Neuronal stem cell (in vitro differentiated cells): ENCODE data around the gene PPIL6.

Experiments
- DNase-seq: peaks from one replicate; pipeline ENCODE4 v3.0.0-alpha.2; 2013; ENCODE audit warnings: low spot score
- H2AFZ ChIP-seq: one replicate; pipeline ENCODE4 v1.6.1; 2013; ENCODE audit warnings: mild to moderate bottlenecking, low read length, inconsistent platforms
- H2AK5ac ChIP-seq: 2 replicates; pipeline ENCODE4 v1.6.1; 2013; ENCODE audit warnings: low read depth, mild to moderate bottlenecking, inconsistent platforms, low read length, moderate library complexity, mixed read lengths
- H2BK120ac ChIP-seq: 2 replicates; pipeline ENCODE4 v1.6.1; 2013; ENCODE audit warnings: low read depth, mild to moderate bottlenecking, inconsistent platforms, low read length, moderate library complexity, mixed read lengths
- H2BK12ac ChIP-seq: one replicate; pipeline ENCODE4 v1.6.1; 2013; ENCODE audit warnings: low read length, inconsistent platforms
- H2BK15ac ChIP-seq: 2 replicates; pipeline ENCODE4 v1.6.1; 2013; ENCODE audit warnings: mild to moderate bottlenecking, low read length, inconsistent platforms, mixed read lengths
- H2BK5ac ChIP-seq: one replicate; pipeline ENCODE4 v1.6.1; 2013; ENCODE audit warnings: inconsistent platforms, mild to moderate bottlenecking, low read length, moderate library complexity
- H3K14ac ChIP-seq: one replicate; pipeline ENCODE4 v1.6.1; 2013; ENCODE audit warnings: low read length, inconsistent platforms
- H3K18ac ChIP-seq: 2 replicates; pipeline ENCODE4 v1.6.1; 2013; ENCODE audit warnings: low read length, inconsistent platforms
- H3K23ac ChIP-seq: 2 replicates; pipeline ENCODE4 v1.6.1; 2013; ENCODE audit warnings: low read depth, mild to moderate bottlenecking, mixed read lengths, low read length, inconsistent platforms; ENCODE audit not compliant: poor library complexity
- H3K27ac ChIP-seq: replicated peaks from 3 replicates; pipeline ENCODE4 v1.5.1; 2013; ENCODE audit warnings: low read length, inconsistent platforms
- H3K27me3 ChIP-seq, 3 experiments: 2 replicates each; pipeline ENCODE4 v1.6.1; 2013; ENCODE audit warnings: low read length in 3 of 3, mild to moderate bottlenecking in 2 of 3, inconsistent platforms in 1 of 3, low read depth in 1 of 3, mixed read lengths in 1 of 3, moderate library complexity in 1 of 3; ENCODE audit not compliant: control insufficient read depth in 3 of 3, insufficient read depth in 3 of 3
- H3K36me3 ChIP-seq, 2 donors: replicated peaks in 1 of 2; 2 replicates each; pipeline ENCODE4 v1.6.1; 2013; ENCODE audit warnings: low read length in 2 of 2; ENCODE audit not compliant: control insufficient read depth in 2 of 2, insufficient read depth in 2 of 2
- H3K4ac ChIP-seq: 2 replicates; pipeline ENCODE4 v1.6.1; 2013; ENCODE audit warnings: inconsistent platforms, mild to moderate bottlenecking, low read length, moderate library complexity
- H3K4me1 ChIP-seq, 2 donors: 1 replicate in 1 of 2; 2 replicates in 1 of 2; pipeline ENCODE4 v1.6.1; 2013; ENCODE audit warnings: low read length in 2 of 2, low read depth in 1 of 2; ENCODE audit not compliant: control insufficient read depth in 2 of 2, insufficient read depth in 1 of 2
- H3K4me2 ChIP-seq: one replicate; pipeline ENCODE4 v1.6.1; 2013; ENCODE audit warnings: mild to moderate bottlenecking, low read length, inconsistent platforms; ENCODE audit not compliant: insufficient read depth, poor library complexity, severe bottlenecking
- H3K4me3 ChIP-seq, 2 donors: 2 replicates each; pipeline ENCODE4 v1.5.1; 2013; ENCODE audit warnings: low read length in 2 of 2, mild to moderate bottlenecking in 2 of 2, inconsistent platforms in 1 of 2, moderate library complexity in 1 of 2
- H3K79me1 ChIP-seq: one replicate; pipeline ENCODE4 v1.6.1; 2013; ENCODE audit warnings: low read depth, mild to moderate bottlenecking, inconsistent platforms, low read length, moderate library complexity
- H3K9ac ChIP-seq: one replicate; pipeline ENCODE4 v1.6.1; 2013; ENCODE audit warnings: mild to moderate bottlenecking, low read depth, low read length, inconsistent platforms; ENCODE audit not compliant: poor library complexity
- H3K9me3 ChIP-seq, 2 donors: replicated peaks in 1 of 2; 2 replicates each; pipeline versions ENCODE3 to v1.6.1; 2013; ENCODE audit warnings: low read length in 2 of 2, mild to moderate bottlenecking in 2 of 2, inconsistent platforms in 1 of 2, low read depth in 1 of 2, mixed read lengths in 1 of 2, moderate library complexity in 1 of 2; ENCODE audit not compliant: control insufficient read depth in 2 of 2, insufficient read depth in 1 of 2
- H4K8ac ChIP-seq: one replicate; pipeline ENCODE4 v1.6.1; 2013; ENCODE audit warnings: low read depth, mild to moderate bottlenecking, inconsistent platforms, low read length, moderate library complexity
- H4K91ac ChIP-seq: one replicate; pipeline ENCODE4 v1.6.1; 2013; ENCODE audit warnings: low read length, low read depth, mild to moderate bottlenecking, inconsistent platforms; ENCODE audit not compliant: poor library complexity
- WGBS, 2 donors: extraction: QIAGEN DNeasy Blood & Tissue Kit; methylation state at CpG; one replicate each; pipeline ENCODE4 v1.1.7; 2013; ENCODE audit warnings: missing lambda C conversion rate in 2 of 2, mixed read lengths in 1 of 2; ENCODE audit not compliant: insufficient read length in 2 of 2, insufficient replicate concordance in 1 of 2; ENCODE audit errors: extremely low coverage in 2 of 2; 5-methylcytosine and 5-hydroxymethylcytosine counted together

The PPIL6 gene

GRCh38 chr6:109471105-109471810 lies 30.8 kb upstream of the PPIL6 start:
- H3K36me3 ChIP-seq, result peaks cover 49 to 98% of the 10 kb centered on the region in 2 donors
- no peak overlapping the region for H3K4me3 ChIP-seq
- no peak overlapping the region for H4K91ac ChIP-seq
- no peak overlapping the region for H2BK5ac ChIP-seq
- no peak overlapping the region for H2BK12ac ChIP-seq
- no peak overlapping the region for H4K8ac ChIP-seq
- no peak overlapping the region for H2AK5ac ChIP-seq
- H3K27me3 ChIP-seq, result no peaks in the 10 kb centered on the region
- no peak overlapping the region for H2AFZ ChIP-seq
- H3K23ac ChIP-seq, result no peak overlapping the region
- no peak overlapping the region for H2BK15ac ChIP-seq
- H3K4me2 ChIP-seq, result no peak overlapping the region
- no peak overlapping the region for H3K18ac ChIP-seq
- H3K9me3 ChIP-seq, result no peaks in the 10 kb centered on the region
- H3K4ac ChIP-seq, result no peak overlapping the region
- WGBS, 2 donors, result no CpG with 5 or more reads among the region's 5 CpGs
- no peak overlapping the region for H2BK120ac ChIP-seq
- no peak overlapping the region for H3K27ac ChIP-seq
- H3K79me1 ChIP-seq, result peaks cover 5% of the 10 kb centered on the region
- no peak overlapping the region for H3K9ac ChIP-seq
- no peak overlapping the region for H3K14ac ChIP-seq
- H3K4me1 ChIP-seq, result no peaks in the 10 kb centered on the region
- no peak for DNase-seq

GRCh38 chr6:109469591-109470189 lies 29.3 kb upstream of the PPIL6 start:
- no peak overlapping the region for H2AFZ ChIP-seq
- H2BK120ac ChIP-seq, result no peak overlapping the region
- no peaks in the 10 kb centered on the region for H3K9me3 ChIP-seq
- no peak overlapping the region for H3K4me3 ChIP-seq
- H3K18ac ChIP-seq, result no peak overlapping the region
- H3K9ac ChIP-seq, result no peak overlapping the region
- no peak overlapping the region for H2BK5ac ChIP-seq
- no peak overlapping the region for H2BK12ac ChIP-seq
- H3K27ac ChIP-seq, result no peak overlapping the region
- H3K23ac ChIP-seq, result no peak overlapping the region
- no peak overlapping the region for H2AK5ac ChIP-seq
- no peaks in the 10 kb centered on the region for H3K27me3 ChIP-seq
- H3K4me1 ChIP-seq, result no peaks in the 10 kb centered on the region
- H3K4me2 ChIP-seq, result no peak overlapping the region
- peaks cover 50 to 98% of the 10 kb centered on the region in 2 donors for H3K36me3 ChIP-seq
- H2BK15ac ChIP-seq, result no peak overlapping the region
- no peak overlapping the region for H3K4ac ChIP-seq
- no peak overlapping the region for H4K91ac ChIP-seq
- H3K14ac ChIP-seq, result no peak overlapping the region
- H4K8ac ChIP-seq, result no peak overlapping the region
- DNase-seq, result no peak
- peaks cover 5% of the 10 kb centered on the region for H3K79me1 ChIP-seq
- WGBS, 2 donors, result no CpG with 5 or more reads among the region's 5 CpGs

GRCh38 chr6:109467696-109468095 lies 27.3 kb upstream of the PPIL6 start:
- Histone ChIP-seq H4K8ac (no peak overlapping the region), H3K79me1 (peaks cover 5% of the 10 kb centered on the region), H2BK12ac (no peak overlapping the region), H2BK15ac (no peak overlapping the region), H3K14ac (no peak overlapping the region), H2BK5ac (no peak overlapping the region), H3K4me2 (no peak overlapping the region), H3K9me3 (no peaks in the 10 kb centered on the region), H2AFZ (no peak overlapping the region), H3K36me3 (peaks cover 44 to 100% of the 10 kb centered on the region in 2 donors), H3K4me1 (no peaks in the 10 kb centered on the region), H3K18ac (no peak overlapping the region), H4K91ac (no peak overlapping the region), H3K27ac (no peak overlapping the region), H2AK5ac (no peak overlapping the region), H3K27me3 (no peaks in the 10 kb centered on the region), H3K23ac (no peak overlapping the region), H2BK120ac (no peak overlapping the region), H3K9ac (no peak overlapping the region), H3K4ac (no peak overlapping the region), H3K4me3 (no peak overlapping the region)
- 100% methylated on average over 1 of the region's 6 CpGs; no CpG with 5 or more reads in 1 of the 2 donors for WGBS, 2 donors
- DNase-seq, result no peak

- Histone ChIP-seq H3K23ac (no peak overlapping the region), H3K9ac (no peak overlapping the region), H3K36me3 (peaks cover 35 to 100% of the 10 kb centered on the region in 2 donors), H3K14ac (no peak overlapping the region), H3K18ac (no peak overlapping the region), H2BK120ac (no peak overlapping the region), H3K4me1 (no peaks in the 10 kb centered on the region), H3K27me3 (no peaks in the 10 kb centered on the region), H3K27ac (no peak overlapping the region), H3K4ac (no peak overlapping the region), H3K4me3 (no peak overlapping the region), H2BK12ac (no peak overlapping the region), H4K91ac (no peak overlapping the region), H3K79me1 (peaks cover 5% of the 10 kb centered on the region), H3K9me3 (peaks cover 0 to 3% of the 10 kb centered on the region in 2 donors), H2AK5ac (no peak overlapping the region), H4K8ac (no peak overlapping the region), H2AFZ (no peak overlapping the region), H2BK5ac (no peak overlapping the region), H3K4me2 (no peak overlapping the region), H2BK15ac (no peak overlapping the region)
- no peak for DNase-seq
- no CpG with 5 or more reads among the region's 7 CpGs for WGBS, 2 donors
Observed at GRCh38 chr6:109466212-109466923, 25.9 kb upstream of the PPIL6 start.
